HG02870 (cell line): ENCODE results near the gene PACSIN2.

Experiments used
- ATAC-seq: cut with Tn5 transposase; IDR thresholded peaks from one replicate; pipeline ENCODE4 v1.9.1; 2021; ENCODE audit warnings: mild to moderate bottlenecking, moderate library complexity; ENCODE audit not compliant: unreplicated experiment

PACSIN2 gene

GRCh38 chr22:42887120-42887519, 127.8 kb downstream of the PACSIN2 start:
- ATAC-seq = no peak

DNA sequence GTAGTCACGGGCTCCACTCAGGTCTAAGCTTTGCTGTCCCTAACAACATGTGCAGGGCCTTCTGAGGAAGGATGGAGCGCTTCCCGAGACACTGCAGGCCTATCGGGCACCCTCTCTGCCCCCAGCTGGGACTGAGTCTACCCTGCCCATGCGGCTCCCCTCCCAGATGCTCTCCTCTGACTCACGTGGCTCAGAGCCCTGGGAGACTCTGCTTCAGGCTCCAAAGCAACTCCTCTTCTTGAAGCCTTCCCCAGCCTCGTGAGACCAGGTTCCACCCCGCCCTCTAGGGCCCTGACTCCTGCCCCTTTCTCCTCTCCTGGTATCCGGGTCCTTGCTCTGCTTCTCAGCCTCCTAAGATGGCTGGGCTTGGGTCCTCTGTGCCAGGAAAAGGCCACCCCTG, 129.5 kb downstream of the PACSIN2 start:
- no peak for ATAC-seq

DNA sequence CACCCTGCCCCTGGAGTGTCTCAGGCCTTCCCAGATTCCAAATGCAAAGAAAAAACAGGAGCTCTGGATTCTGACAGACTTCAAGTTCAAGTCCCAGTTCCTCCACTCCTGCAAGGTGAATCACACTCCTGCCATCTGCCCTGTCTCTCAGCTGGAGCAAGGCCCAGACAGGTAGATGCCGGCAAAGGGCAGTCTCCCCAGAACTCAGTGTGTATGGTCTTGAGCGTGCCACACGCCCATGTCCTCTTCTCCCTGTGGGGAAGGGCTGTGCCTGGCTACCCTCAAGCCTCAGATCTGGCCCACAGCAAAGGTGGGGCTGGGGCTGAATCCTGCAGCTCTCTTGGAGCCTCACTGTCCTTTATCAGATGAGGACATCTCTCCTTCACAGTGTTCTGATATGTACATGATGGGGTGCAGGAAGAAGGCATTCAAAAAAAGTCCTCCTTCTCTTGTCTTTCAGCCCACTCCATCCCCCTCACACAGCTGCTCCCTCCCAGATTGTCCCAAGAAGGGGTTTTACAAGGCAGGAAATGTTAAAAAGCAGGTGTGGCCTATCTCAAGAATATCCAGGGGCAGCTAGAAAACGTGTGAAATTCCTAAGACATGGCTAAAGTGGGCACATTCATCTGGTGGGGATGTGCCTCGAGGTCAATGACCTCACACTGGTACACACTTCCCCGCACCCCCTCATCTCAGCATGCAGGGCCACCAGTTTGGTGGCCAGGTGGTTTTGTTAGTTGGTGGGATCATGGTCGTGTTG, 130.2 kb downstream of the PACSIN2 start:
- ATAC-seq = no peak

- no peak for ATAC-seq
Observed at GRCh38 chr22:42883970-42884369, 131.0 kb downstream of the PACSIN2 start.

DNA sequence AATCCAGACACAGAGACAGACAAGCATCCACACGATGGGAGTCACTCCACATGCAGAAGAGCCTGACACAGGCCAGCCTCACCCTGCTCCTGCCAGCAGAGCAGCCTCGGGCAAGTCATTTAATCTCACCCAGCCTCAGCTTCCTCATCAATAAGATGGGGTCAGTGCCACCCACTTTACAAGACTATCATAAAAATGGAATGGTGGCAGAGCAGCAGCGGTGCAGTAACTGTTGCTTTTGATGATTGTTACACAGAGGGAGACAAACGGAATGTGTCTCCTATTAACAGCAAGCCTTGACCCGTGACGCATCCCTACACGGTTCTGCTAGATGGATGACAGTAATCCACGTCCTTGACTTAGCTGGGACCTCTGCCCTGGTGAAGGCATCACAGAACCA, 131.8 kb downstream of the PACSIN2 start:
- ATAC-seq = no peak

DNA sequence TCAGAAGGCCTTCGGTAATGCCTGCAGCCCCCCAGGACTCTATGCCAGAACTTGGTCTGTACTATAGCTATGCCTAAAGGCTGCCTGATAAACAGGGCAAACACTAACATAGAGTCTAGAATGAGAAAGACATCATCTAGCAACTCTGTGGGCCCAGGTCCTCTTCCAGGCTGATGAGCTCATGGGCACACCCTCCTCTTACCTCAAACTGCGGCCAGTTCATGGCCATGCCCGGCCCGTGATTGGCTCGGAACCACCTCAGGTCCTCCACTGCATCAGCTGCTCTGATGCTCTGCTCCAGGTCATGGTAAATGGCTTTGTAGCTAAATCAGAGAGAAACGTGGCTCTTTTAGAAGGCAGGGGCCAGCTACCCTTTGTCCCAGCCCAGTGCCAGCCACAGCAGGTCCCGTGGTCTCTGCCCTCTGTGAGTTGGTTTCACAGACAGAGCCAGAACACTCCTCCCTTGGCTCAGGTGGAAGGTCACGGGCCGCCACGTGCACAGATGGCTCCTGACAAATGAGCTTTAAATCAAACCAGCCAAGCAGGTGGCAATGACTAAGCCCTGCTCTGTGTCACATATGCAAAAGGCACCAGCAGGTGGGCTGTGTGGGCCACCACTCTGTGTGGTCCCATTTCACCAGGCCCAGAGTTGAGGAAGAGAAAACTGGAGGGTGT, 132.8 kb downstream of the PACSIN2 start:
- ATAC-seq = no peak

DNA sequence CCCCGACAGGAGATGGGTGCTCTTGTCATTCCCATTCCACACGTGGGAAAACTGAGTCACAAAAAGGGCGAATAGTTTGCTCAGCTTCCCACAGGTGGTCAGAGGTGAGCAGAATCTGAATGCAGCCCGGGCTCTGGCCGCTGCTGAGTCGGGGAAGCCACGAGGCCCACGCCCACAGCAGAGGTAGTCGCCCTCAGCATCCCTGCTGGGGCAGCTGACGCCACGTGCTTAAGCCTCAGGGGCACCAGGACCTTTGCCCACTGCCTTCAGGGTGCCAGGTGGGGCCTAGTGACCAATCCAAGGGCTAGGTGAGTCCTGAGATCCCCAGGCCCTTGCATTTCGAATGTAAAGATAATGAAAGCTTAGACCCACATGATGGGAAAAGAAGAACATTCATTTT, 133.7 kb downstream of the PACSIN2 start:
- no peak for ATAC-seq

DNA sequence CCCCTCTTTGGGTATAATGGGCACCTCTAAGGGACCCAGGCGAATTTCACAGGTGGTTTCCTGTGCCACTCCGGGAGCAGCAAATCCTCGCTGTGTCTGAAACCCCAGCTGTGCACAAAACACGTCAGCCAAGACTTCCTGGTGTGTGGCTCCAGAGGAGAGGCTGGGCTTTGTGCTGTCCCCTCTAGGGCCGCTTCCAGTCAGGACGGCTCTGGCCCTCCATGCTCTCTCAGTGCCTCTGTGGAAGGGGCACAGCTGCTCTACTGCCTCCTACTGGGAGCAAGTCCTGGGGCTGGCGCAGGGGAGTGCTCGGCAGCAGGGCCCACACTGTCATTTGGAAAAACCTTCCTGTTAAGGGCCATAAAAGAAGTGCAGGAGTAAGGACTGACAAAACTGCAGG, 134.1 kb downstream of the PACSIN2 start:
- no peak for ATAC-seq

DNA sequence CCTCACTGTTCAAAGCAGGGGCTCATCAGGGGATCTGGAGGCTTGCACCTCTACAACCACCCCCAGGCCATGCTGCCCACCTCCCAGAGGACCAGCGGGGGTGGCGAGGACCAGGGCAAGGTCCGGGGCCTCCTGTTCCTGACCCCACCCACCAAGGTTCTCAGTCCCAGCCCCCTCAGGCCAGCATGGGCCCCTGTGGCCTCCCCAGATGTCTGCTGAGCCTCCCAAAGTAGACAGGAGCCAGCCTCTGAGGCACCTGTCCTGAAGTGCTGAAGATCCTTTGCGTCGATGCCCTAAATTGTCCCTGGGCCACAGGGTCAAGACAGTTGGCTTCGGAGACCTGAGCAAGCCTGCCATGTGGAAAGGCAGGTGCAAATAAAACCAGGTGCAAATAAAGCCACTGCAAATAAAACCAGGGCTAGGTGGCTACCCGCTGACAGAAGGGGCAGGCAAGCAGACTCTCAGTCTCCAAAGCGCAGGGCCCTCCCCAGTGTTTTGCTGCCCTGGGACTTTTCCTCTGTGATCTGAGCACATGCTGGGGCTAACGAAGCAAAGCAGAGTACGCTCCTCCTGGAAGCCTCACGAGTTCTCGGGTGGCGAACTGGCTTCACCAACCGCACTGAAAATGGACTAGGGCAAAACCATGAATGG, 135.5 kb downstream of the PACSIN2 start:
- ATAC-seq = no peak

GRCh38 chr22:42878561-42879305, 136.2 kb downstream of the PACSIN2 start:
- ATAC-seq = no peak

- ATAC-seq = no peak
Observed at GRCh38 chr22:42877597-42878340, 137.2 kb downstream of the PACSIN2 start.

GRCh38 chr22:42877158-42877557, 137.8 kb downstream of the PACSIN2 start:
- no peak for ATAC-seq

GRCh38 chr22:42876041-42876440, 138.9 kb downstream of the PACSIN2 start:
- no peak for ATAC-seq

DNA sequence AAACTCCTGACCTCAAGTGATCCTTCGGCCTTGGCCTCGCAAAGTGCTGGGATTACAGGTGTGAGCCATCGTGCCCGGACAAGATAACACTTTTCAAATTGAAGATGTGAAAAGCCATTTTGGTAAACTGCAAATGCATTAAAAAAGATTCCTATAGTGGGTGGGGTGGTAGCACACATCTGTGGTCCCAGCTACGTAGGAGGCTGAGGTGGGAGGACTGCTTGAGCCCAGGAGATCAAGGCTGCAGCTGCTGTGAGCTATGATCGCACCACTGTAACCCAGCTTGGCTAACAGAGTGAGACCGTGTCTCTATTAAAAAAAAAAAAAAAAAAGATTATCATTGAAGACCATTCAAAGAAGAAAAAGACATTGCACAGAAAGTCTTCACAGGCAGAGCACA, 140.9 kb downstream of the PACSIN2 start:
- ATAC-seq = no peak

GRCh38 chr22:42873356-42873755, 141.6 kb downstream of the PACSIN2 start:
- no peak for ATAC-seq

DNA sequence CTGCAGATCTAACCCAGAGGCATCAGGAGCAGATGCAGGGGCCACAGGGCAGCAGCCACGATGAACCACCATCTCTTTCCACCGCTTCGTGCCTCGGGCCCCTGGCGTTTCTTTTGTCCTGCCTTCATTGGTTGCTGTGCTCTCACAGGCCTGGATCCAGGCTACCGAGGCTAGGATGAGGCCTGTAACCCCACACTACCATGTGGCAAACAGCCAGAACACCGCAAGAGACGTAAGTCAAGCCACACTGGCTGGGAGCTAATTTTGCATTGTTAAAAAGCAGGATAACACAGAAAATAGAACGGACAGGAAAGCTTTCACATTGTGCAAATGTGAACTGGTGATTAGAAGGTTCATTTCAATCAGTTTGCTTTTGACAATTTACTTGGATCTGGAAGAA, 142.1 kb downstream of the PACSIN2 start:
- no peak for ATAC-seq

GRCh38 chr22:42871146-42872050, 143.6 kb downstream of the PACSIN2 start:
- ATAC-seq = no peak

GRCh38 chr22:42869888-42870480, 145.0 kb downstream of the PACSIN2 start:
- no peak for ATAC-seq

GRCh38 chr22:42869463-42869862, 145.5 kb downstream of the PACSIN2 start:
- no peak for ATAC-seq
